Fibroblast of lung (primary cell): ENCODE data around the gene ADD3.

ENCODE experiments used
- CTCF ChIP-seq, 2 donors: IDR thresholded peaks in 1 of 2; conservative IDR thresholded peaks in 1 of 2; 1 replicate in 1 of 2; 2 replicates in 1 of 2; pipeline ENCODE4 v1.5.1; 2011 to 2012; ENCODE audit warnings: low read length in 2 of 2, control low read depth in 1 of 2, inconsistent platforms in 1 of 2, low read depth in 1 of 2, mild to moderate bottlenecking in 1 of 2
- EZH2 ChIP-seq: IDR thresholded peaks from 2 replicates; pipeline ENCODE4 v1.5.1; 2012; ENCODE audit warnings: low read length, control low read depth, mild to moderate bottlenecking; ENCODE audit errors: missing control alignments

- no peak for TF ChIP-seq CTCF (conservative IDR thresholded peaks at IDR 0.05 in 1 of 2, IDR thresholded peaks at IDR 0.05 in 1 of 2; ENCODE audit: low read depth in 1 of 2, low read length in 2 of 2)
- no peak for TF ChIP-seq EZH2
Measured at GRCh38 chr10:109975244-109976190, 32.3 kb upstream of the ADD3 start.
